AG09319 (cell line): ENCODE data around the gene HHIPL1.
A peak's percentile ranks its signal among the peaks of the same experiment; 100 is the strongest.

Experiments used
- DNase-seq: peaks from one replicate; pipeline ENCODE4 v3.0.0-alpha.2; 2010; ENCODE audit warnings: low read depth; ENCODE audit errors: extremely low read depth
- CTCF ChIP-seq: IDR thresholded peaks from 2 replicates; pipeline ENCODE4 v1.5.1; 2011; ENCODE audit warnings: low read depth, mild to moderate bottlenecking, inconsistent platforms, low read length, moderate library complexity

Gene HHIPL1

GRCh38 chr14:99600232-99600888 lies 44.6 kb upstream of the HHIPL1 start:
- no peak for TF ChIP-seq CTCF
- DNase-seq: no peak

DNA sequence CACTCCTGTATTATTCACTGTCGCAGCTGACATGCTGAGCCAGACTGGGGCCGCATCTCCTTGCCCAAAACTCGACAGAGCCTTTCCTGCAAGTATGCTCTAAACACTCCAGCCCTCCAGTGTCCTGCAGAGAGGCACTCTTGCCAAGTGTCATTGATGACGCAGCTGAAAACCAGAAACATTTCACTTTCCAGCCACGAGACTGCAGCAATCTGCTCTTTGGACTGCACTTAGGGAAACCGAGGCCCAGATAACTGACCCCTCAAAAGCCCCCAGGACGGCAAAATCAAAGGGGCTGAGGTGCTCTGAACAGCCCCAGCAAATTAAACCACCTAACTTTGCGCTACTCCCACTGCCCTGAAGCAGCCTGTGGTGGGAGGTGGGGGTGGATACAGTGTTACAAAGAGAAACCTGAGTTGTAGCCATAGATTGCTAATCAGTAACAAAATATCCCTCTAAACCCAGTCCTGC lies 43.5 kb upstream of the HHIPL1 start:
- no peak for DNase-seq
- TF ChIP-seq CTCF: no peak

- no peak for DNase-seq
- no peak for TF ChIP-seq CTCF
Measured at GRCh38 chr14:99602054-99602787, 42.7 kb upstream of the HHIPL1 start.

- no peak for DNase-seq
- TF ChIP-seq CTCF: no peak
Measured at GRCh38 chr14:99602788-99603415, 42.0 kb upstream of the HHIPL1 start.

DNA sequence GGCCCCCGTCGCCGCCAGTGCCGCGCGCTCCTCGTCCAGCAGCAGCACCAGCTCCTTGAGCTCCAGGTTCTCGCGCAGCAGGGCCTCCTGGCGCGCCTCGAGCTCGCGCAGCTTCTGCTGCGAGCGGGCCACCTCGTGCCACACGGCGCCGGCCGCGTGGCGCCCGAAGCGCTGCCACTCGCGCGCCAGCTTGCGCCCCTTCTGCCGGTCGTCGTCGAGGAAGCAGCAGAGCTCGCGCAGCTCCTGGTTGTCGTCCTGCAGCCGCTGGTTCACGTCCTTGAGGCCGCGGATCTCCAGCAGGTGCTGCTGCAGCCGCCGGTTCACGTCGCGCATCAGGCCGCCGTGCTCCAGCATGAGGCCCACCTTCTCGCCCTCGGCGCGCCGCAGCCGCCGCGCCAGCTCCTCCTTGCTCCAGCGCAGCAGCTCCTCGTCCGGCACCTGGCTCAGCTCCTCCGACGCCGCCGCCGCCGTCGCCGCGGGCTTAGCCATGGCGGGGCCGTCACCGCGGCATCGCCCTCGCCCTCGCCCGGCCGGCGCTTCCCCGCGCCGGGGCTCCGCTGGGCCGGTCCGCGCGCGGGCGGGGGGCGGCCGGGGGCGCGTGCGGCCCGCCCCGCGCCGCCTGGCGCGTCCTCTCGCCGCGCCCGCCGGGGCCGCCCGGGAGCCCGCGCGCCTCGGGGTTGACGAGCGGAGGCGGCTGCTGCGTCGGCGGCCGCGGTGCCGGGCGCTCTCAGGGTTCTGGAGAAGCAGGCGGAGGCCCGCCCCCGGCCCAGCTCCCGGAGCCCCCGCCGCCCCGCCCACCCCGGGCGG lies 41.3 kb upstream of the HHIPL1 start, which contains the start of gene CCDC85C:
Gene CCDC85C (minus strand): TSS at position 737 of the 807 bp plus-strand sequence. CDS start 248 bp downstream, at position 489.
- no peak for DNase-seq
- no peak for TF ChIP-seq CTCF

GRCh38 chr14:99604278-99604765 lies 40.6 kb upstream of the HHIPL1 start:
- peak; percentile 92 for DNase-seq
- TF ChIP-seq CTCF: no peak
